OCI-LY7 (cell line): ENCODE results near the gene TMEM95. TPM values are rescaled to one million over a fixed set of nuclear protein-coding genes. Genes with fewer than 3 reads are reported as not detected.

Experiments
- BruUV-seq: library from RNA; stranded (reverse); fragments of 400-500 nt; replicated peaks from 2 replicates; lab custom pipeline; 2021; lab: Mats Ljungman, UMichigan
- CTCF ChIA-PET: fragments of 300-600 bp; sonication (Branson Sonifier 250); formaldehyde crosslinking; loops from one replicate; lab custom pipeline; 2022; ENCODE audit warnings: antibody characterized with exemption; ENCODE audit not compliant: unreplicated experiment; lab: Charles Lee
- POLR2A ChIA-PET: fragments of 300-600 bp; sonication (Branson Sonifier 250); formaldehyde crosslinking; loops from one replicate; lab custom pipeline; 2022; ENCODE audit warnings: antibody characterized with exemption; lab: Charles Lee
- DNase-seq: peaks from one replicate; pipeline ENCODE4 v3.0.0-alpha.2; 2015; ENCODE audit warnings: low spot score
- H2AFZ ChIP-seq: fragments of 200-600 bp; sonication (generic), shearing (Covaris generic); 2 replicates; pipeline ENCODE4 v1.6.1; 2014; ENCODE audit warnings: mild to moderate bottlenecking, antibody characterized with exemption, low read length, moderate library complexity
- H3K27ac ChIP-seq: fragments of 200-600 bp; sonication (generic); 2 replicates; pipeline ENCODE4 v1.5.1; 2014; ENCODE audit warnings: mixed run types, low read depth, mild to moderate bottlenecking, moderate library complexity, low read length, inconsistent platforms; ENCODE audit not compliant: poor library complexity, severe bottlenecking
- H3K36me3 ChIP-seq: fragments of 200-600 bp; sonication (generic); 2 replicates; pipeline ENCODE4 v1.6.1; 2014; ENCODE audit warnings: mild to moderate bottlenecking, antibody characterized with exemption, low read length, moderate library complexity, mixed read lengths; ENCODE audit not compliant: insufficient read depth
- H3K4me1 ChIP-seq: fragments of 200-600 bp; sonication (generic); 2 replicates; pipeline ENCODE4 v1.5.1; 2014; ENCODE audit warnings: mild to moderate bottlenecking, low read length; ENCODE audit not compliant: insufficient read depth, poor library complexity, severe bottlenecking
- H3K4me2 ChIP-seq: fragments of 200-600 bp; sonication (generic); 2 replicates; pipeline ENCODE4 v1.6.1; 2014; ENCODE audit warnings: mild to moderate bottlenecking, low read length
- H3K4me3 ChIP-seq: fragments of 200-600 bp; sonication (generic); 2 replicates; pipeline ENCODE4 v1.5.1; 2014; ENCODE audit warnings: mild to moderate bottlenecking, low read depth, low read length; ENCODE audit not compliant: poor library complexity, severe bottlenecking
- H3K79me2 ChIP-seq: fragments of 200-600 bp; sonication (generic); 2 replicates; pipeline ENCODE4 v1.6.1; 2016; ENCODE audit warnings: low read depth, mild to moderate bottlenecking, low read length, moderate library complexity, mixed read lengths; ENCODE audit not compliant: insufficient read depth
- H3K9me2 ChIP-seq: fragments of 200-600 bp; sonication (generic); 2 replicates; pipeline ENCODE4 v1.6.1; 2016; ENCODE audit warnings: mild to moderate bottlenecking, low read length, mixed read lengths; ENCODE audit not compliant: insufficient read depth
- H3K9me3 ChIP-seq: fragments of 200-600 bp; sonication (generic); 2 replicates; pipeline ENCODE4 v1.6.1; 2014; ENCODE audit warnings: mild to moderate bottlenecking, mixed run types, low read length, mixed read lengths
- H4K20me1 ChIP-seq: fragments of 200-600 bp; sonication (generic); 2 replicates; pipeline ENCODE4 v1.6.1; 2014; ENCODE audit warnings: mild to moderate bottlenecking, antibody characterized with exemption, low read length, moderate library complexity, mixed read lengths; ENCODE audit not compliant: insufficient read depth
- EZH2phosphoT487 ChIP-seq: fragments of 200-600 bp; sonication (generic); IDR thresholded peaks from 2 replicates; pipeline ENCODE4 v1.6.1; 2018; ENCODE audit warnings: low read depth, borderline replicate concordance, mild to moderate bottlenecking, mixed run types, antibody characterized with exemption, low read length, moderate library complexity, mixed read lengths
- intact Hi-C: fragments of 100-400 bp; cut with micrococcal nuclease; formaldehyde crosslinking; loops from one replicate; pipeline ENCODE4 v1.10.0; 2022; ENCODE audit not compliant: unreplicated experiment
- small RNA-seq: library from RNA; depleted of rRNA; stranded (forward); fragments of <200 nt; gene quantifications from one replicate; pipeline ENCODE3, GENCODE V24; 2014
- total RNA-seq, 2 experiments: library from RNA; depleted of rRNA in 1 of 2; stranded (reverse); fragments of >200 nt in 1 of 2; shearing (Covaris generic) in 1 of 2; gene quantifications; 2 replicates each; pipeline ENCODE4 v1.2.3, GENCODE V29; 2014 to 2022
- TF ChIP-seq, protein P1 (sequence below): fragments of 200-600 bp; sonication (generic); conservative IDR thresholded peaks from 2 replicates; pipeline ENCODE4 v1.5.1; 2014; ENCODE audit warnings: mild to moderate bottlenecking, antibody characterized with exemption, low read length, moderate library complexity, mixed read lengths

Gene TMEM95
- total RNA-seq, 2 experiments from 2014 or later = not detected

GRCh38 chr17:7406235-7406825, 51.4 kb downstream of the TMEM95 start:
- no peak overlapping the region for H3K4me2 ChIP-seq
- H3K36me3 ChIP-seq = no peaks in the 10 kb centered on the region
- peaks cover 6% of the 10 kb centered on the region for H3K4me1 ChIP-seq
- BruUV-seq = no TSS peak
- no peaks in the 10 kb centered on the region for H4K20me1 ChIP-seq
- ChIA-PET CTCF (no interaction called here), POLR2A (no interaction called here)
- H2AFZ ChIP-seq = no peak overlapping the region
- TF ChIP-seq, protein P1, sequence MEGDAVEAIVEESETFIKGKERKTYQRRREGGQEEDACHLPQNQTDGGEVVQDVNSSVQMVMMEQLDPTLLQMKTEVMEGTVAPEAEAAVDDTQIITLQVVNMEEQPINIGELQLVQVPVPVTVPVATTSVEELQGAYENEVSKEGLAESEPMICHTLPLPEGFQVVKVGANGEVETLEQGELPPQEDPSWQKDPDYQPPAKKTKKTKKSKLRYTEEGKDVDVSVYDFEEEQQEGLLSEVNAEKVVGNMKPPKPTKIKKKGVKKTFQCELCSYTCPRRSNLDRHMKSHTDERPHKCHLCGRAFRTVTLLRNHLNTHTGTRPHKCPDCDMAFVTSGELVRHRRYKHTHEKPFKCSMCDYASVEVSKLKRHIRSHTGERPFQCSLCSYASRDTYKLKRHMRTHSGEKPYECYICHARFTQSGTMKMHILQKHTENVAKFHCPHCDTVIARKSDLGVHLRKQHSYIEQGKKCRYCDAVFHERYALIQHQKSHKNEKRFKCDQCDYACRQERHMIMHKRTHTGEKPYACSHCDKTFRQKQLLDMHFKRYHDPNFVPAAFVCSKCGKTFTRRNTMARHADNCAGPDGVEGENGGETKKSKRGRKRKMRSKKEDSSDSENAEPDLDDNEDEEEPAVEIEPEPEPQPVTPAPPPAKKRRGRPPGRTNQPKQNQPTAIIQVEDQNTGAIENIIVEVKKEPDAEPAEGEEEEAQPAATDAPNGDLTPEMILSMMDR = no peak
- no peak for TF ChIP-seq EZH2phosphoT487
- no peak overlapping the region for H3K27ac ChIP-seq
- H3K4me3 ChIP-seq = no peak overlapping the region
- H3K9me3 ChIP-seq = no peaks in the 10 kb centered on the region
- H3K9me2 ChIP-seq = no peaks in the 10 kb centered on the region
- DNase-seq = no peak
- no peaks in the 10 kb centered on the region for H3K79me2 ChIP-seq
- intact Hi-C loops = no loop called here

Small RNAs within 50 kb of the gene (small RNA-seq; reads per million reads assigned to genes)
- gene AC026954.2 = not detected

Other genes starting within 250 kb of the TMEM95 start
Only the 30 nearest of the 36 such genes appear.
- 0.23 and 1.1 TPM in 2 replicates for gene ASGR1, start 175.8 kb upstream of the TMEM95 start, total RNA-seq (2014; rRNA removed; shearing (Covaris generic))
- 0.85 and 1.2 TPM in 2 replicates for gene ASGR1, start 175.8 kb upstream of the TMEM95 start, total RNA-seq (2022)
- 9.0 and 15.4 TPM in 2 replicates for gene DLG4, start 135.3 kb upstream of the TMEM95 start, total RNA-seq (2014; rRNA removed; shearing (Covaris generic))
- gene DLG4, start 135.3 kb upstream of the TMEM95 start, total RNA-seq (2022) = 27.3 and 30.2 TPM in 2 replicates
- 226 and 297 TPM in 2 replicates for gene ACADVL, start 135.2 kb upstream of the TMEM95 start, total RNA-seq (2014; rRNA removed; shearing (Covaris generic))
- 204 and 238 TPM in 2 replicates for gene ACADVL, start 135.2 kb upstream of the TMEM95 start, total RNA-seq (2022)
- 84.3 and 98.8 TPM in 2 replicates for gene DVL2, start 120.6 kb upstream of the TMEM95 start, total RNA-seq (2014; rRNA removed; shearing (Covaris generic))
- 99.9 and 100 TPM in 2 replicates for gene DVL2, start 120.6 kb upstream of the TMEM95 start, total RNA-seq (2022)
- gene PHF23, start 115.7 kb upstream of the TMEM95 start, total RNA-seq (2014; rRNA removed; shearing (Covaris generic)) = 47.7 and 50.8 TPM in 2 replicates
- 36.5 and 43.3 TPM in 2 replicates for gene PHF23, start 115.7 kb upstream of the TMEM95 start, total RNA-seq (2022)
- 106 and 128 TPM in 2 replicates for gene GABARAP, start 112.7 kb upstream of the TMEM95 start, total RNA-seq (2014; rRNA removed; shearing (Covaris generic))
- 199 and 207 TPM in 2 replicates for gene GABARAP, start 112.7 kb upstream of the TMEM95 start, total RNA-seq (2022)
- 52.1 and 53.2 TPM in 2 replicates for gene CTDNEP1, start 103.4 kb upstream of the TMEM95 start, total RNA-seq (2014; rRNA removed; shearing (Covaris generic))
- gene CTDNEP1, start 103.4 kb upstream of the TMEM95 start, total RNA-seq (2022) = 161 and 173 TPM in 2 replicates
- gene ELP5, start 102.9 kb upstream of the TMEM95 start, total RNA-seq (2014; rRNA removed; shearing (Covaris generic)) = 71.7 and 84.6 TPM in 2 replicates
- gene ELP5, start 102.9 kb upstream of the TMEM95 start, total RNA-seq (2022) = 96.8 and 97.3 TPM in 2 replicates
- gene CLDN7, start 92.7 kb upstream of the TMEM95 start, total RNA-seq (2014; rRNA removed; shearing (Covaris generic)) = 0.28 TPM in 1 of 2 replicates, not detected in the other
- gene CLDN7, start 92.7 kb upstream of the TMEM95 start, total RNA-seq (2022) = 0.32 and 0.65 TPM in 2 replicates
- gene SLC2A4, start 73.4 kb upstream of the TMEM95 start, total RNA-seq (2014; rRNA removed; shearing (Covaris generic)) = 0.49 and 0.63 TPM in 2 replicates
- 0.30 and 0.61 TPM in 2 replicates for gene SLC2A4, start 73.4 kb upstream of the TMEM95 start, total RNA-seq (2022)
- gene YBX2, start 60.5 kb upstream of the TMEM95 start, total RNA-seq (2014; rRNA removed; shearing (Covaris generic)) = 9.8 and 12.8 TPM in 2 replicates
- gene YBX2, start 60.5 kb upstream of the TMEM95 start, total RNA-seq (2022) = 6.7 and 11.8 TPM in 2 replicates
- 491 and 519 TPM in 2 replicates for gene EIF5A, start 47.5 kb upstream of the TMEM95 start, total RNA-seq (2014; rRNA removed; shearing (Covaris generic))
- gene EIF5A, start 47.5 kb upstream of the TMEM95 start, total RNA-seq (2022) = 692 and 803 TPM in 2 replicates
- 70.4 and 70.5 TPM in 2 replicates for gene GPS2, start 39.8 kb upstream of the TMEM95 start, total RNA-seq (2014; rRNA removed; shearing (Covaris generic))
- 75.0 and 80.8 TPM in 2 replicates for gene GPS2, start 39.8 kb upstream of the TMEM95 start, total RNA-seq (2022)
- 30.2 and 34.7 TPM in 2 replicates for gene NEURL4, start 25.8 kb upstream of the TMEM95 start, total RNA-seq (2014; rRNA removed; shearing (Covaris generic))
- 50.2 and 66.8 TPM in 2 replicates for gene NEURL4, start 25.8 kb upstream of the TMEM95 start, total RNA-seq (2022)
- gene ACAP1, start 18.6 kb upstream of the TMEM95 start, total RNA-seq (2014; rRNA removed; shearing (Covaris generic)) = 113 and 117 TPM in 2 replicates
- 256 and 259 TPM in 2 replicates for gene ACAP1, start 18.6 kb upstream of the TMEM95 start, total RNA-seq (2022)
- 4.1 and 6.0 TPM in 2 replicates for gene KCTD11, start 3.0 kb upstream of the TMEM95 start, total RNA-seq (2014; rRNA removed; shearing (Covaris generic))
- gene KCTD11, start 3.0 kb upstream of the TMEM95 start, total RNA-seq (2022) = 7.6 and 8.6 TPM in 2 replicates
- gene TNK1, start 25.9 kb downstream of the TMEM95 start, total RNA-seq (2014; rRNA removed; shearing (Covaris generic)) = 2.9 and 5.0 TPM in 2 replicates
- gene TNK1, start 25.9 kb downstream of the TMEM95 start, total RNA-seq (2022) = 4.8 and 6.4 TPM in 2 replicates
- 8.9 and 15.3 TPM in 2 replicates for gene PLSCR3, start 39.4 kb downstream of the TMEM95 start, total RNA-seq (2014; rRNA removed; shearing (Covaris generic))
- 23.1 and 27.6 TPM in 2 replicates for gene PLSCR3, start 39.4 kb downstream of the TMEM95 start, total RNA-seq (2022)
- gene TMEM256, start 48.9 kb downstream of the TMEM95 start, total RNA-seq (2014; rRNA removed; shearing (Covaris generic)) = 108 and 165 TPM in 2 replicates
- 96.6 and 107 TPM in 2 replicates for gene TMEM256, start 48.9 kb downstream of the TMEM95 start, total RNA-seq (2022)
- gene NLGN2, start 52.7 kb downstream of the TMEM95 start, total RNA-seq (2014; rRNA removed; shearing (Covaris generic)) = 0.06 TPM in 1 of 2 replicates, not detected in the other
- 1.2 TPM in 1 of 2 replicates, not detected in the other for gene NLGN2, start 52.7 kb downstream of the TMEM95 start, total RNA-seq (2022)
- gene SPEM1, start 65.2 kb downstream of the TMEM95 start, total RNA-seq (2014; rRNA removed; shearing (Covaris generic)) = not detected in 2 replicates
- not detected in 2 replicates for gene SPEM1, start 65.2 kb downstream of the TMEM95 start, total RNA-seq (2022)
- not detected in 2 replicates for gene SPEM2, start 70.5 kb downstream of the TMEM95 start, total RNA-seq (2014; rRNA removed; shearing (Covaris generic))
- gene SPEM2, start 70.5 kb downstream of the TMEM95 start, total RNA-seq (2022) = not detected in 2 replicates
- not detected in 2 replicates for gene SPEM3, start 73.7 kb downstream of the TMEM95 start, total RNA-seq (2014; rRNA removed; shearing (Covaris generic))
- not detected in 2 replicates for gene SPEM3, start 73.7 kb downstream of the TMEM95 start, total RNA-seq (2022)
- 13.4 and 15.6 TPM in 2 replicates for gene TMEM102, start 80.3 kb downstream of the TMEM95 start, total RNA-seq (2014; rRNA removed; shearing (Covaris generic))
- 16.6 and 18.9 TPM in 2 replicates for gene TMEM102, start 80.3 kb downstream of the TMEM95 start, total RNA-seq (2022)
- gene FGF11, start 84.4 kb downstream of the TMEM95 start, total RNA-seq (2014; rRNA removed; shearing (Covaris generic)) = 1.3 and 2.8 TPM in 2 replicates
- 9.9 and 11.0 TPM in 2 replicates for gene FGF11, start 84.4 kb downstream of the TMEM95 start, total RNA-seq (2022)
- gene CHRNB1, start 89.9 kb downstream of the TMEM95 start, total RNA-seq (2014; rRNA removed; shearing (Covaris generic)) = 12.7 and 13.2 TPM in 2 replicates
- 13.4 and 15.6 TPM in 2 replicates for gene CHRNB1, start 89.9 kb downstream of the TMEM95 start, total RNA-seq (2022)
- 3.4 and 3.5 TPM in 2 replicates for gene ZBTB4, start 124.5 kb downstream of the TMEM95 start, total RNA-seq (2014; rRNA removed; shearing (Covaris generic))
- gene ZBTB4, start 124.5 kb downstream of the TMEM95 start, total RNA-seq (2022) = 3.9 and 4.6 TPM in 2 replicates
- gene SLC35G6, start 126.3 kb downstream of the TMEM95 start, total RNA-seq (2014; rRNA removed; shearing (Covaris generic)) = not detected in 2 replicates
- gene SLC35G6, start 126.3 kb downstream of the TMEM95 start, total RNA-seq (2022) = not detected in 2 replicates
- gene POLR2A, start 129.2 kb downstream of the TMEM95 start, total RNA-seq (2014; rRNA removed; shearing (Covaris generic)) = 76.6 and 84.2 TPM in 2 replicates
- 218 and 264 TPM in 2 replicates for gene POLR2A, start 129.2 kb downstream of the TMEM95 start, total RNA-seq (2022)
- gene TNFSF12, start 193.9 kb downstream of the TMEM95 start, total RNA-seq (2014; rRNA removed; shearing (Covaris generic)) = not detected in 2 replicates
- not detected in 2 replicates for gene TNFSF12, start 193.9 kb downstream of the TMEM95 start, total RNA-seq (2022)